ENCODE measurements around the gene WNK2. TPM values are rescaled to one million over a fixed set of nuclear protein-coding genes. Genes with fewer than 3 reads are reported as not detected.

Gene WNK2
- total and polyA plus RNA-seq, 2 of the 4 experiments (the other 2 are of a cell fraction) = not detected

GRCh38 chr9:93258419-93258817 is 74.5 kb downstream of the WNK2 start:
- H3K9ac ChIP-seq (ENCODE audit: low read depth, low read length) = no peak overlapping the region
- dilution Hi-C loops (cut with HindIII; ENCODE audit: low sequenced_read_pairs, unreplicated experiment) (no loop called here), intact Hi-C loops (cut with micrococcal nuclease) (no loop called here), in situ Hi-C loops (cut with MboI; ENCODE audit: low sequenced_read_pairs) (no loop called here)
- H3K9me1 ChIP-seq (ENCODE audit: insufficient read depth, low read length) = no peaks in the 10 kb centered on the region
- H2BK120ac ChIP-seq (ENCODE audit: low read depth, low read length) = no peak overlapping the region
- H3K4ac ChIP-seq (ENCODE audit: low read depth, low read length) = no peak overlapping the region
- H2BK15ac ChIP-seq (ENCODE audit: low read depth, low read length) = no peak overlapping the region
- H3K4me2 ChIP-seq (ENCODE audit: low read depth, low read length) = no peak overlapping the region
- H3K27ac ChIP-seq (ENCODE audit: insufficient read depth, low read length) = no peak overlapping the region
- H3K56ac ChIP-seq (ENCODE audit: extremely low read depth, insufficient read depth, low read length) = no peak overlapping the region
- no peaks in the 10 kb centered on the region for H3K9me3 ChIP-seq (ENCODE audit: control insufficient read depth, insufficient read depth, low read length)
- no peaks in the 10 kb centered on the region; the same call in 1 of the 2 replicates for H3K27me3 ChIP-seq (ENCODE audit: control insufficient read depth, insufficient read depth, low read length)
- no peak overlapping the region for H3K4me3 ChIP-seq (ENCODE audit: insufficient read depth, low read depth, low read length)
- no peak overlapping the region for H2AK9ac ChIP-seq (replicated peaks; ENCODE audit: low read depth, low read length, poor library complexity)
- WGBS, 2 experiments (ENCODE audit: extremely low coverage in 2 of 2, insufficient read length in 1 of 2) = no CpG with 5 or more reads among the region's 4 CpGs
- H3K14ac ChIP-seq (replicated peaks; ENCODE audit: low read depth, low read length) = no peak overlapping the region
- no peaks in the 10 kb centered on the region for H4K20me1 ChIP-seq (ENCODE audit: insufficient read depth, low read length)
- H2AFZ ChIP-seq (replicated peaks; ENCODE audit: low read length, poor library complexity) = no peak overlapping the region
- DNase-seq (no peak), ATAC-seq (ENCODE audit: low read depth) (no peak)
- H2AK5ac ChIP-seq (ENCODE audit: low read depth, low read length) = no peak overlapping the region
- H2BK5ac ChIP-seq (ENCODE audit: low read depth, low read length, poor library complexity, severe bottlenecking) = no peak overlapping the region
- no peak overlapping the region for H4K8ac ChIP-seq (ENCODE audit: low read depth in 2 of 2, low read length in 2 of 2)
- no peak overlapping the region for H3K23ac ChIP-seq (ENCODE audit: low read depth, low read length)
- no peaks in the 10 kb centered on the region for H3K79me1 ChIP-seq (ENCODE audit: low read depth in 1 of 2, low read length in 2 of 2)
- no peaks in the 10 kb centered on the region for H3K4me1 ChIP-seq (ENCODE audit: control insufficient read depth, insufficient read depth, low read length)
- H3K36me3 ChIP-seq (ENCODE audit: control insufficient read depth, insufficient read depth, low read length) = no peaks in the 10 kb centered on the region
- ChIA-PET CTCF (no interaction called here), POLR2A (ENCODE audit: unreplicated experiment) (no interaction called here)
- H3K18ac ChIP-seq (ENCODE audit: low read depth, low read length) = no peak overlapping the region
- H4K5ac ChIP-seq (ENCODE audit: low read depth, low read length) = no peak overlapping the region
- no peak overlapping the region for H4K91ac ChIP-seq (ENCODE audit: insufficient read depth, low read depth, low read length)
- H2BK20ac ChIP-seq (ENCODE audit: low read depth, low read length) = no peak overlapping the region
- no TSS peak for BruUV-seq (replicated peaks)
- no peak for TF ChIP-seq MXI1 (IDR thresholded peaks at IDR 0.05; ENCODE audit: borderline replicate concordance, low read depth, low read length)
- TF ChIP-seq BHLHE40 (IDR thresholded peaks at IDR 0.05; ENCODE audit: low read depth, low read length) = no peak
- TF ChIP-seq CEBPB (IDR thresholded peaks at IDR 0.05; ENCODE audit: low read depth, low read length) = no peak
- no peak for TF ChIP-seq USF2 (IDR thresholded peaks at IDR 0.05; ENCODE audit: low read depth, low read length)
- TF ChIP-seq POLR2A (IDR thresholded peaks at IDR 0.05; ENCODE audit: low read depth, low read length) = no peak
- TF ChIP-seq RCOR1 (IDR thresholded peaks at IDR 0.05; ENCODE audit: insufficient replicate concordance, low read length) = no peak
- no peak for TF ChIP-seq RFX5 (IDR thresholded peaks at IDR 0.05; ENCODE audit: low read depth, low read length)
- TF ChIP-seq FOS (IDR thresholded peaks at IDR 0.05; ENCODE audit: low read depth, low read length) = no peak
- no peak for TF ChIP-seq MAZ (IDR thresholded peaks at IDR 0.05; ENCODE audit: borderline replicate concordance, low read depth, low read length)
- TF ChIP-seq SMC3 (IDR thresholded peaks at IDR 0.05; ENCODE audit: low read depth, low read length) = no peak
- no peak for TF ChIP-seq MAFK (IDR thresholded peaks at IDR 0.05; ENCODE audit: low read depth, low read length)
- no peak for TF ChIP-seq RAD21 (IDR thresholded peaks at IDR 0.05; ENCODE audit: low read length)
- no peak for TF ChIP-seq NFE2L2 (IDR thresholded peaks at IDR 0.05; ENCODE audit: low read depth, low read length)
- TF ChIP-seq CHD1 (IDR thresholded peaks at IDR 0.05; ENCODE audit: low read depth, low read length) = no peak
- no peak for TF ChIP-seq CTCF (conservative IDR thresholded peaks at IDR 0.05; ENCODE audit: low read depth, low read length)
- no peak for TF ChIP-seq ELK1 (IDR thresholded peaks at IDR 0.05; ENCODE audit: borderline replicate concordance, low read depth, low read length)

Data from IMR-90 (cell line).